OCI-LY3 (cell line): ENCODE data around the gene TTC22.

Experiments
- H2AFZ ChIP-seq: fragments of 200-600, 300-600 bp; shearing (Covaris generic); 2 replicates; pipeline ENCODE4 v1.6.0; 2014; ENCODE audit warnings: antibody characterized with exemption, low read depth, low read length
- H3K27ac ChIP-seq: fragments of 200-600, 300-600 bp; sonication (generic); 2 replicates; pipeline ENCODE4 v1.5.1; 2014; ENCODE audit warnings: mild to moderate bottlenecking, low read length, moderate library complexity, mixed read lengths
- H3K27me3 ChIP-seq: fragments of 200-600, 300-600 bp; sonication (generic); 2 replicates; pipeline ENCODE4 v1.6.1; 2014; ENCODE audit warnings: low read depth, low read length, mixed read lengths
- H3K36me3 ChIP-seq: fragments of 200-600, 300-600 bp; sonication (generic); replicated peaks from 2 replicates; pipeline ENCODE3; 2014; ENCODE audit warnings: low read depth, low read length, mixed read lengths
- H3K4me1 ChIP-seq: fragments of 300-600, 200-600 bp; sonication (generic); 2 replicates; pipeline ENCODE4 v1.6.1; 2014; ENCODE audit warnings: low read length, mixed read lengths
- H3K4me2 ChIP-seq: fragments of 200-600, 300-600 bp; sonication (generic); 2 replicates; pipeline ENCODE4 v1.6.1; 2014; ENCODE audit warnings: low read length, mixed read lengths
- H3K4me3 ChIP-seq: fragments of 300-600, 200-600 bp; sonication (generic); 2 replicates; pipeline ENCODE4 v1.5.1; 2014; ENCODE audit warnings: antibody characterized with exemption, mild to moderate bottlenecking, low read length, moderate library complexity
- H3K79me2 ChIP-seq: fragments of 300-600, 200-600 bp; shearing (Covaris generic); 2 replicates; pipeline ENCODE4 v1.6.1; 2014; ENCODE audit warnings: mild to moderate bottlenecking, low read length, mixed read lengths
- H3K9ac ChIP-seq: fragments of 300-600, 200-600 bp; shearing (Covaris generic); 2 replicates; pipeline ENCODE4 v1.6.0; 2014; ENCODE audit warnings: mild to moderate bottlenecking, low read length, moderate library complexity
- H3K9me3 ChIP-seq: fragments of 200-600, 300-600 bp; shearing (Covaris generic); 2 replicates; pipeline ENCODE4 v1.6.1; 2014; ENCODE audit warnings: low read length, mixed read lengths; ENCODE audit not compliant: insufficient read depth
- H4K20me1 ChIP-seq: fragments of 200-600, 300-600 bp; sonication (generic); 2 replicates; pipeline ENCODE4 v1.6.1; 2016; ENCODE audit warnings: low read length, mixed read lengths; ENCODE audit not compliant: insufficient read depth
- CTCF ChIP-seq: fragments of 200-600, 300-600 bp; sonication (generic); IDR thresholded peaks from 2 replicates; pipeline ENCODE4 v1.5.1; 2014; ENCODE audit warnings: antibody characterized with exemption, low read length, low read depth
- EZH2phosphoT487 ChIP-seq: fragments of 200-600 bp; shearing (Covaris generic); IDR thresholded peaks from 2 replicates; pipeline ENCODE4 v1.6.1; 2018; ENCODE audit warnings: antibody characterized with exemption, mixed run types, low read depth

Gene TTC22

GRCh38 chr1:54798769-54799641 is 2.1 kb downstream of the TTC22 start:
- Histone ChIP-seq H3K9ac (no peak overlapping the region), H3K4me3 (no peak overlapping the region), H3K27ac (no peak overlapping the region), H3K4me2 (0 out of 2 replicates have a peak overlapping the region, but pooled peaks have one; percentile 17), H3K4me1 (peaks cover 13% of the 10 kb centered on the region), H3K36me3 (no peaks in the 10 kb centered on the region), H4K20me1 (no peaks in the 10 kb centered on the region), H3K9me3 (no peaks in the 10 kb centered on the region), H2AFZ (no peak overlapping the region), H3K79me2 (no peaks in the 10 kb centered on the region), H3K27me3 (no peaks in the 10 kb centered on the region)
- TF ChIP-seq EZH2phosphoT487 (no peak), CTCF (no peak)

- no peak overlapping the region for H3K27ac ChIP-seq
- no peaks in the 10 kb centered on the region for H3K79me2 ChIP-seq
- no peaks in the 10 kb centered on the region for H3K27me3 ChIP-seq
- no peak overlapping the region for H3K9ac ChIP-seq
- no peak for TF ChIP-seq CTCF
- no peak for TF ChIP-seq EZH2phosphoT487
- H3K36me3 ChIP-seq = no peaks in the 10 kb centered on the region
- H3K4me2 ChIP-seq = no peak overlapping the region
- H3K9me3 ChIP-seq = no peaks in the 10 kb centered on the region
- H2AFZ ChIP-seq = no peak overlapping the region
- peaks cover 13% of the 10 kb centered on the region for H3K4me1 ChIP-seq
- H4K20me1 ChIP-seq = no peaks in the 10 kb centered on the region
- no peak overlapping the region for H3K4me3 ChIP-seq
Observed at GRCh38 chr1:54798206-54798605, 2.9 kb downstream of the TTC22 start.

GRCh38 chr1:54796902-54797301 is 4.2 kb downstream of the TTC22 start:
- Histone ChIP-seq H3K27ac (no peak overlapping the region), H3K36me3 (no peaks in the 10 kb centered on the region), H3K9me3 (no peaks in the 10 kb centered on the region), H3K4me3 (no peak overlapping the region), H3K4me1 (peaks cover 13% of the 10 kb centered on the region), H3K4me2 (no peak overlapping the region), H4K20me1 (no peaks in the 10 kb centered on the region), H3K79me2 (no peaks in the 10 kb centered on the region), H3K9ac (no peak overlapping the region), H2AFZ (no peak overlapping the region), H3K27me3 (no peaks in the 10 kb centered on the region)
- TF ChIP-seq CTCF (no peak), EZH2phosphoT487 (no peak)

DNA sequence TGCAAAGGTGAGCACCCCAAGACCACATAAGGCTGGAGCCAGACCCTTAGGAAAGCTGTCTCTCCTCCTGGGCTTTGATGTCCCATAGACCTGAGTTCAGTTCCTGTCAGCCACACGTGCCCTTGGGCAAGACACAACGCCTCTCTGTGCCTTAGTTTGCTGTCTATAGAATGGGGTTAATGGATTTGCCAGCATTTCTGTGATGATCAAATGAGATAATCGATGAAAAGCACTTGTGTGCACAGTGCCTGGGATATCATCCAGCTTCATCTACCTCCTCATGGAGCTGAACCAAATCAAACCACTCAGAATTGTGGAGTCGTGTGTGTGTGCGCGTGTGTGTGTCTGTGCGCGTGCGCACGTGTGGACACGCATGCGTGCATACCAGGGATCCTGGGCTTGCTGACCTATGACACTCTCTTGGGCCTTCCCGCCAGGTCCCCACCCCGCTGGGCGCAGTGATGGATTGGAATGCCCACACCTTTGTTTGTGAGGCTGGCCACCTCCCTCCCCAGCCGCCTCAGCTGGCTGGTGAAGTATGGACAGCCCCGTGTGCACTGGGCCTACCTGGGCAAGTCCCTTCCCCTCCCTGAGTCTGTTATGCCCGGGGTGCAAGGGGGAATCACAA is 5.2 kb downstream of the TTC22 start:
- no peak overlapping the region for H3K27ac ChIP-seq
- no peak overlapping the region for H3K4me2 ChIP-seq
- H3K9me3 ChIP-seq = no peaks in the 10 kb centered on the region
- TF ChIP-seq CTCF (no peak), EZH2phosphoT487 (no peak)
- H3K27me3 ChIP-seq = no peaks in the 10 kb centered on the region
- no peaks in the 10 kb centered on the region for H3K79me2 ChIP-seq
- H4K20me1 ChIP-seq = no peaks in the 10 kb centered on the region
- no peak overlapping the region for H2AFZ ChIP-seq
- H3K9ac ChIP-seq = no peak overlapping the region
- H3K4me1 ChIP-seq = peaks cover 13% of the 10 kb centered on the region
- H3K4me3 ChIP-seq = no peak overlapping the region
- no peaks in the 10 kb centered on the region for H3K36me3 ChIP-seq
